Eye (tissue), 1 donor: ENCODE measurements around the gene TMEM150A.
A peak's percentile ranks its signal among the peaks of the same experiment; 100 is the strongest.
"Not testable (repeated sequence)": the region's sequence is repeated elsewhere in the genome, so short reads cannot be mapped to it uniquely, and the experiment has no call there.

Experiments
- DNase-seq: peaks from one replicate; pipeline ENCODE4 v3.0.0-alpha.2; 2015

TMEM150A gene, protein sequence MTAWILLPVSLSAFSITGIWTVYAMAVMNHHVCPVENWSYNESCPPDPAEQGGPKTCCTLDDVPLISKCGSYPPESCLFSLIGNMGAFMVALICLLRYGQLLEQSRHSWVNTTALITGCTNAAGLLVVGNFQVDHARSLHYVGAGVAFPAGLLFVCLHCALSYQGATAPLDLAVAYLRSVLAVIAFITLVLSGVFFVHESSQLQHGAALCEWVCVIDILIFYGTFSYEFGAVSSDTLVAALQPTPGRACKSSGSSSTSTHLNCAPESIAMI

DNA sequence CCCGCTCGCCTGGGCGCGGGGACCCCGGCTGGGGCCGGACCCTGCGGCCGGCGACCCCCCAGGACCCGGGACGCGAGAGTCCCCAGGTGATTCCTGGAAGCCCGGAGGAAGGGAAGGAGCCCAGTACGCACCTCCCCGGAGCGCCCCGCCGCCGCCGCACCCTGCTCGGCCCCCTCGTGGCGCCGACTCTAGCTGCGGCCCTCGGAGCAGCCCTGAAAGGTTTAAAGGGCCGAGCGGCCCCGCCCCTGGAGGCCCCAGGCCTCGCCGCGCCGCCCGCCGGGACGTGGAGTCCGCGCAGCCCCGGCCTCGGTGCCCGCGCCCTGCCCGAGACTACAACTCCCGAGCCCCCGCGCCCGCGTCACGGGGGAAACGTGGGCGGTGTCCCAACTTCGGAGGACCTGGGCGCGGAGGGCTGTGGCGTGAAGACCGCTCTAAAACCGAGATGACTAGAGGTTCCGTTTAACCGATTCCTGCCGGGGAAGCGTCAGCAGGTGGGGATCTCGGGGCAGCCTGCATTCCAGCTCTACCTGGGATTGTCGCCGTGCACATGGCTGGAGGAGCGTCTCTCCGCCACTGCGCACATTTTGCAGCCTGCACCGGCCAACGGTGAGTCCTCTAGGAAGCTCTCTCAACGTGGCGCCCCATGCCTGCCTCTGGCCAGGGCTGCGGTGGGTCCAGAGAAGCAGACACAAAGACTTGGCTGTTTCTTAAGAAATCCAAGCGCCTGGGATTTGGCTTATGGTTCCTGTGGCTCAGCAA, at the start of gene TMEM150A:
Gene TMEM150A, minus strand, starts transcription at position 223 of the 759 bp plus-strand sequence. CDS start 750 bp downstream, outside the sequence.
- DNase-seq = peak; percentile 95

GRCh38 chr2:85652056-85652455, 49.6 kb upstream of the TMEM150A start:
- DNase-seq = no peak

GRCh38 chr2:85651097-85651496, 48.6 kb upstream of the TMEM150A start:
- no peak for DNase-seq

DNA sequence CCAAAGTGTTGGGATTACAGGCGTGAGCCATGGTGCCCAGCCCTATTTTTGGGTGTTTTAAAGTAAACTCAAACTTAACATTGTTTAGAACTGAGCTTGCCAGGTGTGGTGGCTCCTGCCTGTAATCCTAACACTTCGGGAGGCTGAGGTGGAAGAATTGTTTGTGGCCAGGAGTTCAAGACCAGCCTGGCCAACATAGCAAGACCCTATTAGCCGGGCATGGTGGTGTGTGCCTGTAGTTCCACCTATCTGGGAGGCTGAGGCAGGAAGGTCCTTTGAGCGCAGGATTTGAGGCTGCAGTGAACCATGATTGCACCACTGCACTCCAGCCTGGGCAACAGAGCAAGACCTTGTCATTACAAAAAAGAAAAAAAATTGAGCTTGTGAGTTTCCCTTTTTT, 48.0 kb upstream of the TMEM150A start:
- DNase-seq = no peak

- peak; percentile 3 for DNase-seq
Measured at GRCh38 chr2:85649201-85650190, 47.0 kb upstream of the TMEM150A start.

- DNase-seq = no peak
Measured at GRCh38 chr2:85648619-85649018, 46.1 kb upstream of the TMEM150A start.

DNA sequence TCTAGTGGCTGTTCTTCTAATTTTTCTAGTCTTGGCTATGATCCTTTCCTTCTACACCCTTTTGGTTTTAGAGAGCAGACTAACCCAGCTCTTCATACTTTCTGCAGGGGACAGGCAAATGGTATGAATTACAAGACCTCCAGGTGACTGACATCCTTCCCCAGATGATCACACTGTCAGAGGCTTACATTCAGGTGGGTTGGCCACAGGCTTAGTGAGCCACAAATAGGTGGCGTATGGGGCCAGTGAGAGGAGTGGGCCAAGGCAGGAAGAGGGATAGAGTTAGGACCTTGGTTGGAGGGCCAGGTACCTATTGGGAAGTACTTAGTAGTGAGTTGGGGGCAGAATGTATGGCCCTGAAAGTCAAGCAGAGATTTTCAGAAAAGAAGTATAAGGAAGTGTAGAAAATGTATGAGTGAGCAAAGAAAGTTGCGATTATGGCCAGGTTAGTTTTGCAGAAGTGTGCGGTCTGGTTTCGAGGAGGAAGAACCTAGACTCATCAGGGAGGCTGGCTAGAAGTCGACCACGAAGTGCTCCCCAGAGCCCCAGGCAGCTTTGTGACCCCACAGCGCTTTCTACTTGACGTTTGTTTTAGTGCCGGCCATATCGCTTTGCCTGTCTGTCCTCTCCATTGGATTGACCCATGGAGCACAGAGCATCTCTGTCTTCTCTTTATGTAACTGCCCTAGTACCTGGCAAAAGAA, 45.5 kb upstream of the TMEM150A start:
- DNase-seq = no peak

DNA sequence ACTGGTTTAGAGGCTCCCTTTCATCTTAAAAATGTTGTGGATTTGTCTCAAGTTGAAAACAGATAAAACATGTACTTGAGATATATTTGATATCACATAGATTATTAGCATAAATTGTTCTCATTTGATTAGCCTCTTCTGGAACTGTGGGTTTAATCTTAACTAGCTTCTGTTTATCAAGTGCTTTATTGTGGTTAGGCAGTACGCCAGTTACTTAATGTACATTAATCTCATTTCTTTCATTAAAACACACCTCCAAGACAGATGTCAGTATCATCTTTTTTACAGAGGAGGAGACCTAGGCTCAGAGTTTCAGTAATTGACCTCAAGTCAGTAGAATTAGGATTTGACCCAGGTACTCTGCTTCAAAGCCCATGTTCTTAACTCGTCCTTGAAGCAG, 43.7 kb upstream of the TMEM150A start:
- DNase-seq = no peak

DNA sequence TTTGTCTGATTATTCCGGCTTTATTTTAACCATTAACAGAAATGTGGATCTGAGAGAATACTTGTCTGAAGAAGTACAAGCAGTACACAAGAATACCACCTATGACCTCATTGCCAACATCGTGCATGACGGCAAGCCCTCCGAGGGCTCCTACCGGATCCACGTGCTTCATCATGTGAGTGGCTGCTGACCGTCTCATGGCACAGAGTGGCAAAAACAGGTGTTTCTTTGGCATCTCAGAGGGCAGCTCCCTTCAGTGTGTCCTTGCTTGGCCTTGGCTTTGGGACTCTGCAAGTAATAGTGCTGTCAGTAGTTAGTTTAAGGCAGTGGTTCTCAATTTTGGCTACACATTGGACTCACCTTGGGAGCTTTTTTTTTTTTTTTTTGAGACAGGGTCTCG, 42.4 kb upstream of the TMEM150A start:
- DNase-seq = no peak

GRCh38 chr2:85642725-85643124, 40.2 kb upstream of the TMEM150A start:
- no peak for DNase-seq

DNA sequence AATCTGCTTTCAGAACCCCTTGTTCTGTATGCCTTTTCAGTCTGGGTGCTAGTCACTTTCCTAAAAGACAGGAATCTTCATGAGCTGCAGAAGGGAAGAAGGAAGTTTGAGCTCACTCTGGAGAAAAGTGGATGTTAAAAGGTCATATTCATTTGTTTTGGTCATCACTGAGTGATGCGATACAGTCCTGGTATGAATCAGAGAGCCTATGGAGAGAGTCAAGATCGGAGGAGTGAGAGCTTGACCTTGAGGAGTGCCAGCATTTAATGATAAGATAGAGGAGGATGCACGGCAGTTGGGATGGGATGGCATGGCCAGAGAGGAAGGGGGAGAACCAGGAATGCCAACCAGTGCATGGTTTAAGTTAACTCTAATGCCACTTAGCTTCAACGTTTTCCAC, 33.1 kb upstream of the TMEM150A start:
- no peak for DNase-seq

- DNase-seq = no peak
Measured at GRCh38 chr2:85635011-85635410, 32.5 kb upstream of the TMEM150A start.

DNA sequence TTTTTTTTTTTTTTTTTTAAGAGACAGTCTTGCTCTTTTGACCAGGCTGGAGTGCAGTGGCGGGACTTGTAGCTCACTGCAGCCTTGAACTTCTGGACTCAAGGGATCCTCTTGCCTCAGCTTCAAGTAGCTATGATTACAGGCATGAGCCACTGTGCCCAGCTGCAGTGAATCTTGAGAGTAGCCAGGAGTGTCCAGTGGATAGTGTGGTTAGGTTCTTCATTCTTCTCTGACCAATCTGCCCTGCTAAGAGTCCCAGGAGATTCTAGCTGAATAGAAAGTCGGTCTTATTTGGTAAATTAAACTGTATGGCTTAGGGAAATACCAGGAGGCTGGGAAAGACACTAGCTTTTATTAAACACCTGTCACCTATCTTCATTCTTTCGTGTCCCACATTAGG, 28.8 kb upstream of the TMEM150A start:
- no peak for DNase-seq

DNA sequence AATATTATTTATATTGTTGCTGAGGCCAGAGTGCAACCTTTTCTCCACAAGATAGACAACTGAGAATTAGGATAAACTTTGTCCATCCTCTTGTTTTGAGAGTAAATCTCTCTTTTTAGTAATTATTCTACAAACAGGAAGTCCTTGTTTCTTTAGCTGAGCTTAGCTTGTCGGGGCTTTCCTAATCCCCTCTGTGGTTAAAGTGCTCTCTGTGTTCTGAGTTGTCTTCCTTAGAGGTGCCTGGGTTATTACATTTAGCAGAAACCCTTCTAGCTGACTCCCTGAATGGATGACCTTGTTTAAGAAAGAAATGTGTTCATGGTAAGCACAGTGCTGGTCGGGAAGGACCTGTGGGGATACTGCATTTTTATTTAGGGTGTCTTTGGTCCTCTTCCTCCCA, 26.2 kb upstream of the TMEM150A start:
- no peak for DNase-seq

DNA sequence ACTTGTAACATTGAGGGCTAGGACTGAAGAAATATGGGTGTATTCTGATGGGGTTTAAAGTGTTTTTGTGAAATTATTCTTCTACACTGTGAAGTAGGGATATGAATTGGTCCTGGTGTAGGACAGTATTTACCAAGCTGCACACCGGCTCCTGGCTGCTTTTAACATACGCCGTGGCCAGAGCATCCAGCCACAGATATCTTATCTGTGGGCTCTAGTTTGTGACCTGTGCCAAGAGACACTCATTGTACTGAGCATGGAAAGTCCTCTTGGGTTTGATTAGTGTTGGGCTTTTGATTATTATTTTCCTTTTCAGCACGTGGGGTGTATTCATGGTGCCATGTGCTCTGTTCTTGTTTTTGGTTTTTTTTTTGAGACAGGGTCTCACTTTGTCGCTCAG, 21.5 kb upstream of the TMEM150A start:
- DNase-seq = no peak

- no peak for DNase-seq
Measured at GRCh38 chr2:85621338-85621737, 18.8 kb upstream of the TMEM150A start.

DNA sequence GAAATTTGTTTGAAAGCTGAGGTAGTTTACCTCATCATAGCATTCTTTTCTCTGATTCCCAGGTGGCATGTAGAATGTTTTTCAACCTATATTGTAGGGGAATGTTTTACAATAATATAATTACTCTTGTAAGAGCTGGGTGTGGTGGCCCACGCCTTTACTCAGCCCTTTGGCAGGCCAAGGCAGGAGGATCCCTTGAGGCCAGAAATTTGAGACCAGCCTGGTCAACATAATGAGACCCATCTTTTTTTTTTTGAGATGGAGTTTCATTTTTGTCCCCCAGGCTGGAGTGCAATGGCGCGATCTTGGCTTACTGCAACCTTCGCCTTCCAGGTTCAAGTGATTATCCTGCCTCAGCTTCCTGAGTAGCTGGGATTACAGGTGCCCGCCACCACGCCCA, 17.1 kb upstream of the TMEM150A start:
- no peak for DNase-seq

GRCh38 chr2:85617723-85618122, 15.2 kb upstream of the TMEM150A start:
- DNase-seq = not testable (repeated sequence)

- DNase-seq = no peak
Measured at GRCh38 chr2:85615413-85615728, 12.9 kb upstream of the TMEM150A start.

GRCh38 chr2:85614757-85615156, 12.3 kb upstream of the TMEM150A start:
- not testable (repeated sequence) for DNase-seq

GRCh38 chr2:85613717-85614515, 11.4 kb upstream of the TMEM150A start:
- DNase-seq = no peak
